ENCODE measurements around the gene PUS7. TPM values are rescaled to one million over a fixed set of nuclear protein-coding genes. Genes with fewer than 3 reads are reported as not detected.

Gene PUS7
- total and polyA plus RNA-seq, 2 of the 8 experiments (the other 6 are each of a cell fraction or from before 2014, with no cell fraction given) = 18.9 to 65.2 TPM

- H3K23ac ChIP-seq (ENCODE audit: insufficient read length) = no peak overlapping the region
- H3K18ac ChIP-seq (ENCODE audit: extremely low read depth, low read length) = no peak overlapping the region
- no peak overlapping the region for H3K56ac ChIP-seq (replicated peaks; ENCODE audit: insufficient read length, low read depth, low read length)
- no peaks in the 10 kb centered on the region for H3K27me3 ChIP-seq (replicated peaks in 1 of 4; ENCODE audit: control insufficient read depth in 3 of 4, extremely low read depth in 1 of 4, insufficient read depth in 3 of 4, low read length in 3 of 4)
- H3K14ac ChIP-seq (ENCODE audit: insufficient read length) = no peak overlapping the region
- FAIRE-seq (no peak), DNase-seq (ENCODE audit: low read depth in 1 of 2, low spot score in 2 of 2) (no peak)
- no peaks in the 10 kb centered on the region for H3K9me3 ChIP-seq (ENCODE audit: insufficient read depth in 2 of 2, low read depth in 1 of 2, low read length in 1 of 2)
- 93% methylated on average over 4 of the region's 4 CpGs; no CpG with 5 or more reads in 1 of the 2 experiments for WGBS, 2 experiments (ENCODE audit: extremely low coverage in 1 of 2, insufficient coverage in 1 of 2, insufficient read length in 1 of 2, insufficient replicate concordance in 2 of 2, low coverage in 1 of 2, low lambda C conversion rate in 2 of 2, missing lambda C conversion rate in 1 of 2)
- H2BK15ac ChIP-seq (ENCODE audit: low read length) = no peak overlapping the region
- H2BK20ac ChIP-seq (ENCODE audit: low read length) = no peak overlapping the region
- H2AK5ac ChIP-seq (ENCODE audit: low read depth, low read length) = no peak overlapping the region
- no peak overlapping the region for H2BK120ac ChIP-seq (replicated peaks; ENCODE audit: low read depth, low read length)
- H3K36me3 ChIP-seq (ENCODE audit: control insufficient read depth in 2 of 4, insufficient read depth in 4 of 4, low read length in 3 of 4) = peaks cover 0 to 27% (median 10%) of the 10 kb centered on the region in 4 experiments; a peak in 7 of 8 replicates
- no peak overlapping the region for H3K4me2 ChIP-seq (ENCODE audit: insufficient read depth in 1 of 2, low read depth in 2 of 2, low read length in 2 of 2)
- H3K9ac ChIP-seq (replicated peaks in 1 of 4; ENCODE audit: extremely low read depth in 1 of 4, low read depth in 3 of 4, low read length in 3 of 4) = no peak overlapping the region
- CTCF ChIA-PET (ENCODE audit: partially characterized antibody) = interaction anchor here (2.5 kb wide), 1 partner anchor 41 kb away, joined by 9 read pairs; no protein-coding TSS in a partner anchor
- H4K5ac ChIP-seq (ENCODE audit: insufficient read length, low read depth, low read length) = no peak overlapping the region
- no peak overlapping the region for H2AFZ ChIP-seq (ENCODE audit: low read length)
- H3K4ac ChIP-seq (replicated peaks; ENCODE audit: insufficient read length, low read depth, low read length) = no peak overlapping the region
- no peak overlapping the region for H4K91ac ChIP-seq (replicated peaks; ENCODE audit: insufficient read length, low read length)
- H3K23me2 ChIP-seq (ENCODE audit: low read depth, low read length) = no peaks in the 10 kb centered on the region
- H3K79me2 ChIP-seq (ENCODE audit: control insufficient read depth in 1 of 2, insufficient read depth in 2 of 2, low read length in 2 of 2) = no peaks in the 10 kb centered on the region
- H4K8ac ChIP-seq (ENCODE audit: extremely low read depth, insufficient read depth, low read length) = no peak overlapping the region
- H3K79me1 ChIP-seq (ENCODE audit: low read depth, low read length) = no peaks in the 10 kb centered on the region
- no peak overlapping the region for H3K27ac ChIP-seq (ENCODE audit: low read depth, low read length)
- H2BK5ac ChIP-seq (ENCODE audit: low read depth, low read length) = no peak overlapping the region
- H3K4me1 ChIP-seq (replicated peaks in 1 of 4; ENCODE audit: control insufficient read depth in 3 of 4, insufficient read depth in 4 of 4, low read length in 3 of 4) = no peaks in the 10 kb centered on the region
- no peak overlapping the region for H3K4me3 ChIP-seq (ENCODE audit: extremely low read depth in 1 of 4, insufficient read depth in 2 of 4, low read depth in 3 of 4, low read length in 4 of 4)
- POLR2A ChIA-PET (ENCODE audit: partially characterized antibody) = interaction anchor here (0.7 to 1.0 kb wide), 2 partner anchors 9 to 57 kb away, joined by 3 read pairs; no protein-coding TSS in a partner anchor
- H4K20me1 ChIP-seq (replicated peaks in 1 of 2; ENCODE audit: control insufficient read depth in 1 of 2, insufficient read depth in 2 of 2, low read length in 2 of 2) = no peaks in the 10 kb centered on the region
- no peak overlapping the region for H2BK12ac ChIP-seq (ENCODE audit: low read depth, low read length)
- TF ChIP-seq CHD1 (IDR thresholded peaks at IDR 0.05; ENCODE audit: low read depth, low read length) = no peak
- TF ChIP-seq RXRA (IDR thresholded peaks at IDR 0.05; ENCODE audit: insufficient read depth, low read depth, low read length) = no peak
- no peak for TF ChIP-seq CBX8 (IDR thresholded peaks at IDR 0.05; ENCODE audit: borderline replicate concordance, low read depth, low read length)
Measured at GRCh38 chr7:105470846-105471245, 51.2 kb downstream of the PUS7 start.
